ENCODE measurements around the gene OVCH1.

Gene OVCH1

GRCh38 chr12:29508949-29509348 lies 11.5 kb upstream of the OVCH1 start:
- Histone ChIP-seq H3K9ac (no peak overlapping the region), H3K27ac (no peak overlapping the region), H4K20me1 (no peaks in the 10 kb centered on the region), H3K27me3 (no peaks in the 10 kb centered on the region; the same call in 1 of the 2 replicates), H3K9me3 (no peaks in the 10 kb centered on the region), H3K36me3 (no peaks in the 10 kb centered on the region), H3K4me3 (no peak overlapping the region), H3K4me1 (no peaks in the 10 kb centered on the region), H3K4me2 (no peak overlapping the region)
- no peak for TF ChIP-seq Cebpa-rat (IDR thresholded peaks at IDR 0.05)

DNA sequence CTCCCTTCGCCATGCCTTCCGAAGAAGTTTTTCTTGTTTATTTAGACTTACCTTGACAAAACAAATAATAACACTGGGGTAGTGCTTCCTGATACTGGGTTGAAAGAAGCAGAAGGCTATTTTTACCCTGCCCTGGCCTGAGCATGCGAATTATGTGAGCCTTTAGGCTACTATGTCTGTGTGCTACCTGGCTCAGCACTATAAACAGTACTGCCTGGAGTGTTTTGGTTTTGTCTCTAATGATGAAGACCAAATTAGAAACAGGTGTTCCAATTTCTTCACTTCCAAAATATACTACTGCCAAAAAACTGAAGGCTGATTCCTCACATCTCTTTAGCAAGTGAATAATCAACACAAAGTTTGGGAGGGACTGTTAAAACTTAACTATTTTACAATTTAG lies 7.6 kb upstream of the OVCH1 start:
- Histone ChIP-seq H3K27me3 (no peaks in the 10 kb centered on the region), H3K36me3 (no peaks in the 10 kb centered on the region), H3K4me1 (no peaks in the 10 kb centered on the region), H3K27ac (no peak overlapping the region), H3K4me3 (no peak overlapping the region), H3K9ac (no peak overlapping the region), H3K9me3 (no peaks in the 10 kb centered on the region), H3K4me2 (no peak overlapping the region), H4K20me1 (no peaks in the 10 kb centered on the region)
- TF ChIP-seq Cebpa-rat (IDR thresholded peaks at IDR 0.05): no peak

DNA sequence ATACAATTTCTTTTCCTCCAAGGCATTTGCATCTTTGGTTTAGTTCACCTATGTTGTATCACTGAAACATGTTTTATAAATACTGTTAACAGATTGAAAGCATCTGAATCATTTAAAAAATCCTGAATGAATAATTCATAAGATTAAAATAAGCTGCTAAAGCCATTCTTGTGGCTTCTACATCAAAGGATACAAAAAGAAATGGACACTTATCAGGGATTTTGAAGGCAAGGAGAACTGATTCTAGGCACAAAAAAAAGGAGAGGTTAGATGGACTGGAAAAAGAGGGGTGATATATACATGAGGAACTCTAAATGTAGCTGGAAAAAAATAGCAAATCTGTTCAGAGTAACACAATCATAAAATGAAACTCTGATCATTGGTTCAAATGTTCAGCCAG lies 5.8 kb upstream of the OVCH1 start:
- no peak overlapping the region for H3K9ac ChIP-seq
- H4K20me1 ChIP-seq: no peaks in the 10 kb centered on the region
- no peaks in the 10 kb centered on the region for H3K27me3 ChIP-seq
- H3K4me3 ChIP-seq: no peak overlapping the region
- H3K4me1 ChIP-seq: no peaks in the 10 kb centered on the region
- no peak for TF ChIP-seq Cebpa-rat (IDR thresholded peaks at IDR 0.05)
- no peak overlapping the region for H3K27ac ChIP-seq
- H3K9me3 ChIP-seq: no peaks in the 10 kb centered on the region
- H3K4me2 ChIP-seq: no peak overlapping the region
- H3K36me3 ChIP-seq: no peaks in the 10 kb centered on the region

GRCh38 chr12:29499235-29499634 lies 1.7 kb upstream of the OVCH1 start:
- Histone ChIP-seq H3K9me3 (no peaks in the 10 kb centered on the region), H3K4me3 (no peak overlapping the region), H3K4me1 (no peaks in the 10 kb centered on the region), H3K27me3 (no peaks in the 10 kb centered on the region), H3K4me2 (no peak overlapping the region), H4K20me1 (no peaks in the 10 kb centered on the region), H3K9ac (no peak overlapping the region), H3K36me3 (no peaks in the 10 kb centered on the region), H3K27ac (no peak overlapping the region)
- TF ChIP-seq Cebpa-rat (IDR thresholded peaks at IDR 0.05): no peak

GRCh38 chr12:29492891-29493290 lies 4.6 kb downstream of the OVCH1 start:
- Histone ChIP-seq H3K36me3 (no peaks in the 10 kb centered on the region), H3K4me1 (no peaks in the 10 kb centered on the region), H3K9ac (no peak overlapping the region), H4K20me1 (no peaks in the 10 kb centered on the region), H3K9me3 (no peaks in the 10 kb centered on the region), H3K27me3 (no peaks in the 10 kb centered on the region), H3K4me3 (no peak overlapping the region), H3K4me2 (no peak overlapping the region), H3K27ac (no peak overlapping the region)
- no peak for TF ChIP-seq Cebpa-rat (IDR thresholded peaks at IDR 0.05)

- H4K20me1 ChIP-seq: no peaks in the 10 kb centered on the region
- H3K9me3 ChIP-seq: no peaks in the 10 kb centered on the region
- H3K27ac ChIP-seq: no peak overlapping the region
- no peak for TF ChIP-seq Cebpa-rat (IDR thresholded peaks at IDR 0.05)
- H3K4me1 ChIP-seq: no peaks in the 10 kb centered on the region
- no peak overlapping the region for H3K4me2 ChIP-seq
- no peaks in the 10 kb centered on the region for H3K27me3 ChIP-seq
- H3K36me3 ChIP-seq: no peaks in the 10 kb centered on the region
- H3K9ac ChIP-seq: no peak overlapping the region
- H3K4me3 ChIP-seq: no peak overlapping the region
Measured at GRCh38 chr12:29486972-29487371, 10.5 kb downstream of the OVCH1 start.

DNA sequence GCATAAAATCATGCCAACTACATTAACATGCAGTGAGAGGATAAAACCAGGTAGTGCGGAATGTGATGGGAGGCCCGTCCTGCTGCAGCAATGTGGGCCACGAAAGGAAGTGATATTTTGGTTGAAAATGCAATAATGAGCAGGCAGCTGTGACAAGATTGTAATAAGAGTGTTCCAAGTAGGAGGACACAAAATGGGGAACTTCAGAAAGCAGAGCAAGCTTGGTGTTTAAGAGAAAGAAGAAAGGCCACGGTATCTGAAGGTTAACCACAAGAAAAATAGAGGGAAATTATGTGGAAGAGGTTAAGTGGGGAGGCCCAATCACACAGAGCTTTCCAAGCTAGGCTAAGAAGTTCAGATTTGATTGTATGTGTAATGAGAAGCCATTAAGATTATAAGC lies 34.3 kb downstream of the OVCH1 start:
- H4K20me1 ChIP-seq: no peaks in the 10 kb centered on the region
- H3K4me1 ChIP-seq: no peaks in the 10 kb centered on the region
- H3K4me3 ChIP-seq: no peak overlapping the region
- no peak overlapping the region for H3K4me2 ChIP-seq
- no peak overlapping the region for H3K27ac ChIP-seq
- H3K36me3 ChIP-seq: no peaks in the 10 kb centered on the region
- H3K27me3 ChIP-seq: no peaks in the 10 kb centered on the region
- no peak for TF ChIP-seq Cebpa-rat (IDR thresholded peaks at IDR 0.05)
- no peak overlapping the region for H3K9ac ChIP-seq
- no peaks in the 10 kb centered on the region for H3K9me3 ChIP-seq

DNA sequence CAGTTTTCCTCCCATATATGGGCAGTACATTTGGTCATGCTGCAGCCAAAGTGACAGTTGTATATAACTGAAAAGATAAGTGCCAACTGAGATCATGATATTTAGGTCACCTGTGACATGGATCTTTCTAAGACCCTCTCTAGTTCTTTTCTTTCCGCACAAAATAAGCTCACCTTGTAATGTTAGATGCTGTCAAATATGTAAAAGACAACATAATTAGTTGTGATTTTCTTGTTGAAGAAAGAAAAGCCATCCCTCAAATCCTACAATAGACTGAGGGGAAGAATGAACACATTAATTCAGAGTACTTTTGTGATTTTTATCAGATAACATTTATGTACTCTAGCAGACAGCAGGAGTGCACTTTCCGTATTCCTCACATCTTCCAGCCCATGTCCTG lies 37.4 kb downstream of the OVCH1 start:
- H3K9me3 ChIP-seq: no peaks in the 10 kb centered on the region
- H3K27ac ChIP-seq: no peak overlapping the region
- no peaks in the 10 kb centered on the region for H4K20me1 ChIP-seq
- H3K36me3 ChIP-seq: no peaks in the 10 kb centered on the region
- no peak overlapping the region for H3K4me2 ChIP-seq
- no peak for TF ChIP-seq Cebpa-rat (IDR thresholded peaks at IDR 0.05)
- H3K9ac ChIP-seq: no peak overlapping the region
- no peaks in the 10 kb centered on the region for H3K27me3 ChIP-seq
- H3K4me1 ChIP-seq: no peaks in the 10 kb centered on the region
- H3K4me3 ChIP-seq: no peak overlapping the region

DNA sequence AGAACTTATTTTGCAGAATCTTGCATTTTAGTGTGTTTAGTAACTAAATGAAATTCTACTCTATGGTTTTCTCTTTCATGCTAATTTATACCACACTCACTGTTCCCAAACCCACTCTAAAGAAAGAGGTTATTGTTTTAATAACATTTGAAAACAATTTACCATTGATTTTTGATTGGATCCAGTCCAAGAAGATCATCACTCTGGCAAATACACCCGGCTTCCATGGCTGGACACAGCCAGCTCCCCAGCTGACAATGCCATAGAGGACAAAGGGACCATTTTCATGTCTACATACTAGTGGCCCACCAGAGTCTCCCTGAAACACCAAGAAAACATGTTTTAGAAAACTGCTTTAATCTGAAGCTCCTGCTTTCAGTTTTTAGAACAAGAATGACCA lies 42.4 kb downstream of the OVCH1 start:
- no peak overlapping the region for H3K27ac ChIP-seq
- no peaks in the 10 kb centered on the region for H3K4me1 ChIP-seq
- no peak overlapping the region for H3K9ac ChIP-seq
- no peaks in the 10 kb centered on the region for H4K20me1 ChIP-seq
- no peak overlapping the region for H3K4me2 ChIP-seq
- no peaks in the 10 kb centered on the region for H3K36me3 ChIP-seq
- no peaks in the 10 kb centered on the region for H3K27me3 ChIP-seq
- no peaks in the 10 kb centered on the region for H3K9me3 ChIP-seq
- no peak for TF ChIP-seq Cebpa-rat (IDR thresholded peaks at IDR 0.05)
- H3K4me3 ChIP-seq: no peak overlapping the region

DNA sequence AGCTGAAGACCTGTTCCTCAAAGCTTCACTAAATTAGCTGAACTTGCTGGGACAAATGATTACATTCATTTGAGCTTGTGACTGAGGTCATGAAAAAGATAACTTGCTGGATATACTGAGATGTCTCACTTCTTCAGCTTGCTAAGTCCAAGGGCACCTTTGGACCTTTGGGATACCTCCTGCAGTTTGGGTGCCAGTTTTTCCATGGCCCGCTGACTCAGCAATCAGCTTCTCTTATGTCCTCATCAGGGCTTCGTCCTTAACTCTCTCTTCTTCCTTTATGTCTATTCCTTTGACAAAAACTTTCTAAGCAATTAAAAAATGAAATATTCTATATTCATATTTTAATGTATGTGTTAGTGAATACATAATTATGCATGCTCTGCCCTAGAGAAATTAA lies 45.6 kb downstream of the OVCH1 start:
- H4K20me1 ChIP-seq: no peaks in the 10 kb centered on the region
- no peak overlapping the region for H3K4me2 ChIP-seq
- H3K4me3 ChIP-seq: no peak overlapping the region
- no peaks in the 10 kb centered on the region for H3K4me1 ChIP-seq
- H3K9ac ChIP-seq: no peak overlapping the region
- no peaks in the 10 kb centered on the region for H3K36me3 ChIP-seq
- no peak for TF ChIP-seq Cebpa-rat (IDR thresholded peaks at IDR 0.05)
- H3K27ac ChIP-seq: no peak overlapping the region
- H3K27me3 ChIP-seq: no peaks in the 10 kb centered on the region
- H3K9me3 ChIP-seq: no peaks in the 10 kb centered on the region

DNA sequence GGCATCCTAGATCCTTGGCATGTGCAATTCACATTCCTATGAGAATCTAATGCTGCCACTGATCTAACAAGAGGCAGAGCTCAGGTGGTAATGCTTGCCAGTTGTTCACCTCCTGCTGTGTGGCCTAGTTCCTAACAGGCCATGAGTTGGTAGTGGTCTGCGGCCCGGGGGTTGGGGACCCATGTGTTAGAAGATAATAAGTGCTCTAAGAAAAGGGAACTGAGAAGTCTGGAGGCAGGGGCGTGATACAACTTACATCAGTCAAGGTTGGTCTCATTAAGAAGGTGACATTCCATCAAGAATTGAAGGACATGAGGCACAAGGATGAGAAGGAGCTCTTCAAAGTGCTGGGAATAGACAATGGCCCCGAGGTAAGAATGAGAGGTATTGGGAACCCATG lies 49.3 kb downstream of the OVCH1 start:
- Histone ChIP-seq H3K27me3 (no peaks in the 10 kb centered on the region), H3K4me3 (no peak overlapping the region), H3K9ac (no peak overlapping the region), H4K20me1 (no peaks in the 10 kb centered on the region), H3K4me1 (no peaks in the 10 kb centered on the region), H3K9me3 (no peaks in the 10 kb centered on the region), H3K4me2 (no peak overlapping the region), H3K36me3 (no peaks in the 10 kb centered on the region), H3K27ac (no peak overlapping the region)
- TF ChIP-seq Cebpa-rat (IDR thresholded peaks at IDR 0.05): no peak

All from BLaER1 (cell line).